ENCODE results near the gene NPY5R.
A peak's percentile ranks its signal among the peaks of the same experiment; 100 is the strongest.

NPY5R gene

GRCh38 chr4:163343604-163344146 is at the start of gene NPY5R:
TSS of gene NPY5R (plus strand) at chr4:163343892. CDS start at chr4:163350274, 6,382 bp downstream.
- DNase-seq, result no peak

GRCh38 chr4:163295138-163295537 is 48.6 kb upstream of the NPY5R start:
- no peak for DNase-seq

GRCh38 chr4:163300445-163300844 is 43.2 kb upstream of the NPY5R start:
- no peak for DNase-seq

- DNase-seq, result no peak
Measured at GRCh38 chr4:163303069-163303468, 40.6 kb upstream of the NPY5R start.

- no peak for DNase-seq
Measured at GRCh38 chr4:163309466-163309865, 34.2 kb upstream of the NPY5R start.

- DNase-seq, result no peak
Measured at GRCh38 chr4:163317110-163317509, 26.6 kb upstream of the NPY5R start.

- DNase-seq, result no peak
Measured at GRCh38 chr4:163330916-163331628, 12.6 kb upstream of the NPY5R start.

- DNase-seq, result peak in 1 of 2 experiments; percentile 22
Measured at GRCh38 chr4:163331629-163332376, 11.9 kb upstream of the NPY5R start.

- peak; percentile 50 to 54 for DNase-seq
Measured at GRCh38 chr4:163332526-163333406, 10.9 kb upstream of the NPY5R start, which contains the start of gene NPY1R. TSS of gene NPY1R (minus strand) at chr4:163332596. CDS start at chr4:163326554, 6,042 bp downstream.

GRCh38 chr4:163335384-163335783 is 8.3 kb upstream of the NPY5R start:
- DNase-seq, result no peak

GRCh38 chr4:163344147-163345125 is 744 bp downstream of the NPY5R start:
- no peak for DNase-seq

GRCh38 chr4:163350672-163351071 is 7.0 kb downstream of the NPY5R start:
- DNase-seq, result no peak

GRCh38 chr4:163353054-163353453 is 9.4 kb downstream of the NPY5R start:
- DNase-seq, result no peak

GRCh38 chr4:163356104-163356503 is 12.4 kb downstream of the NPY5R start:
- DNase-seq, result no peak

GRCh38 chr4:163367651-163368050 is 24.0 kb downstream of the NPY5R start:
- no peak for DNase-seq

GRCh38 chr4:163372029-163372428 is 28.3 kb downstream of the NPY5R start:
- no peak for DNase-seq

- DNase-seq, result no peak
Measured at GRCh38 chr4:163378661-163379060, 35.0 kb downstream of the NPY5R start.

- no peak for DNase-seq
Measured at GRCh38 chr4:163380703-163381102, 37.0 kb downstream of the NPY5R start.

- DNase-seq, result no peak
Measured at GRCh38 chr4:163382178-163382869, 38.6 kb downstream of the NPY5R start.

- no peak for DNase-seq
Measured at GRCh38 chr4:163384434-163384833, 40.7 kb downstream of the NPY5R start.

- no peak for DNase-seq
Measured at GRCh38 chr4:163384926-163385325, 41.2 kb downstream of the NPY5R start.

Measured in activated T-cell treated with anti-CD3 and anti-CD28 coated beads, Interleukin-2, amount 50 U/mL, for 48 hours (primary cell).